BE2C (cell line): Measurements from ENCODE around the gene ITGA7.

Experiments
- DNase-seq: peaks from one replicate; pipeline ENCODE4 v3.0.0-alpha.2; 2020
- H3K27me3 ChIP-seq: fragments of 250-450 bp; sonication (Bioruptor Pico); 2 replicates; pipeline ENCODE4 v1.5.1; 2020; ENCODE audit warnings: mild to moderate bottlenecking
- H3K36me3 ChIP-seq: fragments of 250-450 bp; sonication (Bioruptor Pico); 2 replicates; pipeline ENCODE4 v1.5.1; 2020; ENCODE audit warnings: mild to moderate bottlenecking
- H3K4me1 ChIP-seq: fragments of 250-450 bp; sonication (Bioruptor Pico); 2 replicates; pipeline ENCODE4 v1.5.1; 2020
- H3K4me3 ChIP-seq: 2 replicates; pipeline ENCODE4 v1.5.1; 2011; ENCODE audit warnings: low read depth, low read length
- H3K9me3 ChIP-seq: fragments of 250-450 bp; sonication (Bioruptor Pico); 2 replicates; pipeline ENCODE4 v1.5.1; 2020
- TF ChIP-seq, protein P1 (sequence below): IDR thresholded peaks from 2 replicates; pipeline ENCODE4 v1.5.1; 2012; ENCODE audit warnings: mild to moderate bottlenecking, low read depth, low read length

Gene ITGA7

DNA sequence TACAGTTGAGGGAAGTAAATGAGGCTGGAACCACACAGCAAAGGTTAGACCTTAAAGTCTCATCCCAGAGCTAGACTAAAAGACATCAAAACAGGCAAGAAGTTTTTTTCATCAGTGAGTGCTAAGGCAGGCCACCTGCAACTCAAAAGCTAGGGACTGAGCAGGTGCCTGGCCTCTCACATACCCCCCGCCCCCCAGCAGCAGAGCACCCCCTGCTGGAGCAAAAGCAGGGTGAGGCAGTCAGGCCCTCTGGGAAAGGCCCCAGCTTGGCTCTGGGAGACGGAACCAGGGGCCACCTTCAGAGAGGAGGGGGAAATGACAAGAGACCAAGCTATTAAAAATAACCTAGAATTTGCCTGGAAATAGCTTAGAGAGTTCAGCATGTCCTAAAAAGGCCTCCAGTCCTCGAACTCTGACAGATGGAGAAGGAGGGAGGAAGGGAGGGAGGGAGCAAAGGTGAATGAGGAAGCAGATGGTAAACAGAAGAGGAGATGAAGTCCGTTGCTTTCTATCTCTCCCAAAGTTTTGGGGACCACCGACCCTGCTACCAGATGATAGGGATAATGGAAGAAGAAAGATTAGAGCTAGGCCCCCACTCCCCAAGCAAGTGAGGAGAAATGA lies 1.8 kb downstream of the ITGA7 start:
- Histone ChIP-seq H3K36me3 (no peaks in the 10 kb centered on the region), H3K9me3 (no peaks in the 10 kb centered on the region), H3K4me3 (no peak overlapping the region), H3K4me1 (no peaks in the 10 kb centered on the region), H3K27me3 (peaks cover 45% of the 10 kb centered on the region)
- TF ChIP-seq, protein P1, sequence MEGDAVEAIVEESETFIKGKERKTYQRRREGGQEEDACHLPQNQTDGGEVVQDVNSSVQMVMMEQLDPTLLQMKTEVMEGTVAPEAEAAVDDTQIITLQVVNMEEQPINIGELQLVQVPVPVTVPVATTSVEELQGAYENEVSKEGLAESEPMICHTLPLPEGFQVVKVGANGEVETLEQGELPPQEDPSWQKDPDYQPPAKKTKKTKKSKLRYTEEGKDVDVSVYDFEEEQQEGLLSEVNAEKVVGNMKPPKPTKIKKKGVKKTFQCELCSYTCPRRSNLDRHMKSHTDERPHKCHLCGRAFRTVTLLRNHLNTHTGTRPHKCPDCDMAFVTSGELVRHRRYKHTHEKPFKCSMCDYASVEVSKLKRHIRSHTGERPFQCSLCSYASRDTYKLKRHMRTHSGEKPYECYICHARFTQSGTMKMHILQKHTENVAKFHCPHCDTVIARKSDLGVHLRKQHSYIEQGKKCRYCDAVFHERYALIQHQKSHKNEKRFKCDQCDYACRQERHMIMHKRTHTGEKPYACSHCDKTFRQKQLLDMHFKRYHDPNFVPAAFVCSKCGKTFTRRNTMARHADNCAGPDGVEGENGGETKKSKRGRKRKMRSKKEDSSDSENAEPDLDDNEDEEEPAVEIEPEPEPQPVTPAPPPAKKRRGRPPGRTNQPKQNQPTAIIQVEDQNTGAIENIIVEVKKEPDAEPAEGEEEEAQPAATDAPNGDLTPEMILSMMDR: peak; percentile 38
- DNase-seq: no peak

DNA sequence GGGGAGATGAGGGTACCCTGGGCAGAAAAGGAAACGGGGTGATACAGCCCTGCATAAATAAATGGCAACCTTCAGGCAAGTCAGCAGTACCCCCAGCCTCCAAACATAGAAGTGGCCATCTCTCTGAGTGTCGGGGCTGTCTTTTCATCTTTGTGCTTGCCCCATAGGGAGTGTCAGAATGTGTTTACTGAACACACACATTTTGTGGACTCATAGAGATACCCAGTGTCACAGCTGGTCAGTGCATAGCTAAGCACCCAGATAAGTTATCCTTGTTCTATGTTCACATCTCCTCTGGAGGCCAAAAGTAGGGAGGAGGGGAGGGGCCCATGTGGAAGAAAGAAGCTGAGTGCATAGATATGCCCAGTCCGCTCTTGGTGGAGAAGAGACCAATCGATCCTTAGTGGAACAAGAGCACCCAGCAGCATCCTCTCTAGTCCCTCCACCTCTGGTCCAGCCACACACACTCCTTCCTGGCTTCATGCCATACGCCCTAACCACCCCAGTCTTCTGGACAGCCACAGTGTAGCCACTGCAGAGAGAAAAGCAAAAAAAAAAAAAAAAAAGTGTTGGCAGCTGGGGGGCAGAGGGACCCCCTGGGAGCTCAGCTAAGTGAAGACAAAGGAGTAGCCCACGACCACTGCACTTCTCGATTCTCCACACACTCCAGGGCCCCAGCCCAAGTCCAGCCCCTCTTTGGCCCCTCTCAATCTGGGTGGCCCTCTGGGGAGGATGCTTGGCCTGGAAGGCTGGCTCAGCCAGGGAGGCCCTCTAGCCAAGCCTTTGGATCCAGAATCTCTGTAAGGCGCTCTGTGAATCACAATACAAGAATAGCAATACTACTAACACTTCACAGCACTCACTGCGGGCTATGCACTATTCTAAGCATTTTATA lies 2.6 kb downstream of the ITGA7 start:
- TF ChIP-seq, protein P1: no peak
- no peaks in the 10 kb centered on the region for H3K4me1 ChIP-seq

DNA sequence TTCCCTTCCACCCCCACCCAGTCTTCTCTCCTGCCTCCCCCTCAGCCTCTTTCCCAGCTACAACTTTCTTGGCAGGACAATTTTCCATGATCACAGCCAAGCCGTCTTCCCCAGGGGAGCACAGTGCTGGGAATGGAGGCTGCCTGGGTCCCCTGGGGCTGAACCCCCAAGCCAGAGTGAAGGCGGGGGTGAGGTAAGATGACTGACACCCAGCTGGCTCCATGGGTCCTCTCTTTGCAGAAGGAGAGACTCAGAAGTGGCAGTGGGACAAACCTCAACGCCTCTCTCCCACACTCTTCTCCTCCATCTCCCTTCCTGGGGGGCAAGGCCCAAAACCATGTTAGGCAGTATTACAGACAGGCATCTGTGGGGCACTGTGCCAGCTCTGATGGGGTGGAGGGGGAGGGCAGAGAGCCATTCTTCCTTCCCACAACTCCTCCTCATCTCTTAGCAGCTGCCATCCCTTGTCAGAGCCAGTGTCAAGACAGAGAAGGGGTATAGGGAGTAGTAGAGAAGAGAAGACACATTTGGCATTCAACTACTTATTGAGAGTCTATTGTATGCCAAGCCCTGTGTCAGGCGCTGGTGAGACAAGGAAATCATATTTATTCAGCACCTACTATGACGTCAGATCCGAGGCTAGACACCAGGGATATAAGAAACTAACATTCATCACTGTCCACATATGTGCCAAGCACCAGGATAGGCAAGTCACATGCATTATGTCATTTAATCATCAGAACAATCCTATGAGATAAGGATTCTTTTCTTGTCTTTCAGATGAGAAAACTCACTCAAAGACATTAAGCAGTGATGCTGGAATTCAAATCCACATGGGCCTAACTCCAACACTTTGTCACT lies 3.6 kb downstream of the ITGA7 start:
- Histone ChIP-seq H3K27me3 (peaks cover 28% of the 10 kb centered on the region), H3K36me3 (no peaks in the 10 kb centered on the region), H3K9me3 (no peaks in the 10 kb centered on the region), H3K4me1 (no peaks in the 10 kb centered on the region), H3K4me3 (no peak overlapping the region)
- no peak for DNase-seq
- TF ChIP-seq, protein P1: no peak

More for the DNA sequence above, 2.6 kb downstream of the ITGA7 start:
- no peak overlapping the region for H3K4me3 ChIP-seq
- no peaks in the 10 kb centered on the region for H3K9me3 ChIP-seq
- H3K36me3 ChIP-seq: no peaks in the 10 kb centered on the region
- H3K27me3 ChIP-seq: peaks cover 37% of the 10 kb centered on the region
- DNase-seq: no peak

DNA sequence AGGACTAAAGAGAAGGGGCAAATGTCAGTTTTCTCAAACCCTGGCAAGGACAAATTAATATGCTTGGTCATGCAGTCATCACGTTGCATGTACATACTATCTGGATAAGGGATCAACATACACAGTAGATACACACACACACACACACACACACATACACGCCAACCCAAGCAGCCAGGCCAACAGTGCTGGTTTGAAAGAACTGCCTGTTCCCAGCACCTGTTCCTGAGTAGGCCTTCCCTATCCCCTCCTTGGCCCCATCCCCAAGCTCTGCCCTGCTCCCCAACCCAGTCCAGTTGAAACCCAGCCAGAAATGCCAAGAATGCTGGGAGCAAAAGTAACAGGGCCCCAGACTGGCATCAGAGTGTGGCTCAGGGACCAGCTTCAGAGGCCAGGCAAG lies 4.4 kb downstream of the ITGA7 start:
- H3K9me3 ChIP-seq: no peaks in the 10 kb centered on the region
- H3K36me3 ChIP-seq: no peaks in the 10 kb centered on the region
- no peak for DNase-seq
- peaks cover 22% of the 10 kb centered on the region for H3K27me3 ChIP-seq
- no peak overlapping the region for H3K4me3 ChIP-seq
- no peaks in the 10 kb centered on the region for H3K4me1 ChIP-seq
- TF ChIP-seq, protein P1: no peak

DNA sequence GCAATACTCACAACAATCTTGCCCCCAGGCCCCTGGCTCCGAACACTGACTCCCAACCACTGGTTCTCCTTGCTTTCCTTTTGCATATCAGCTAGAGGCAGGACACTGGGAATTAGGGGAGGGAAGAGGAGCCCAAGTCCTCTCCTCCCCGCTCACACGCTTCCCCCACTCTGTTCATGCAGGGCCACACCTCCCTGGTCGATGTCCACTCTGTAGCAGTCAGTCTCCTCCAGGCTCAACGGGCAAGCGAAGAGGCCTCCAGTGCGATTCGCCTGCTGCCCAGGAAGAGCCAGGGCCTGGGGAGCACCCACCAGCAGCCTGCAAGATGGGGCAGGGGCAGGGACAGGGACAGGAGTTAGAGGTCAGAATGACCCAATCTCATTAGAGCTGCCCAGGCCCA lies 4.8 kb downstream of the ITGA7 start:
- no peaks in the 10 kb centered on the region for H3K4me1 ChIP-seq
- no peaks in the 10 kb centered on the region for H3K9me3 ChIP-seq

More for the DNA sequence above, 4.8 kb downstream of the ITGA7 start:
- no peaks in the 10 kb centered on the region for H3K36me3 ChIP-seq
- DNase-seq: no peak
- H3K27me3 ChIP-seq: peaks cover 24% of the 10 kb centered on the region
- TF ChIP-seq, protein P1: no peak
- no peak overlapping the region for H3K4me3 ChIP-seq
